ENCODE measurements around the gene ICAM3.
A peak's percentile ranks its signal among the peaks of the same experiment; 100 is the strongest.

Gene ICAM3

DNA sequence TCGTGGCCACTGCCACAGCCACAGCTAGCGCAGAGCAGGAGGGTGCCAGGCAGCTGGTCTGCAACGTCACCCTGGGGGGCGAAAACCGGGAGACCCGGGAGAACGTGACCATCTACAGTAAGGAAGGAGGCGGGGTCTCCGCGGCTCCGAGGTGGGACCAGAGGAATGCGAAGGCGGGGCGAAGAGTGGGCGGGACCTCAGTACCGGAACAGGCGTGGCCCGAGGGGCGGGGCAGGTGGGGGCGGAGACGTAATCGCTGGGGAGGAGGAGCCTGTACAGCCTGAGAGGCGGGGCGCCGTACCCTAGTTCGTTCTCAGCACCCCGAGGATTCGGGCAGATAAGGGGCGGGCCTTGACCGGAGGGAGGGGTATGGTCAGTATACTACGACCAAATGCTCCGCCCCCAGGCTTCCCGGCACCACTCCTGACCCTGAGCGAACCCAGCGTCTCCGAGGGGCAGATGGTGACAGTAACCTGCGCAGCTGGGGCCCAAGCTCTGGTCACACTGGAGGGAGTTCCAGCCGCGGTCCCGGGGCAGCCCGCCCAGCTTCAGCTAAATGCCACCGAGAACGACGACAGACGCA lies 47.1 kb downstream of the ICAM3 start:
- H3K4me3 ChIP-seq (ENCODE audit: low read depth, low read length): peak overlapping the region; percentile 60
- TF ChIP-seq, protein P1, sequence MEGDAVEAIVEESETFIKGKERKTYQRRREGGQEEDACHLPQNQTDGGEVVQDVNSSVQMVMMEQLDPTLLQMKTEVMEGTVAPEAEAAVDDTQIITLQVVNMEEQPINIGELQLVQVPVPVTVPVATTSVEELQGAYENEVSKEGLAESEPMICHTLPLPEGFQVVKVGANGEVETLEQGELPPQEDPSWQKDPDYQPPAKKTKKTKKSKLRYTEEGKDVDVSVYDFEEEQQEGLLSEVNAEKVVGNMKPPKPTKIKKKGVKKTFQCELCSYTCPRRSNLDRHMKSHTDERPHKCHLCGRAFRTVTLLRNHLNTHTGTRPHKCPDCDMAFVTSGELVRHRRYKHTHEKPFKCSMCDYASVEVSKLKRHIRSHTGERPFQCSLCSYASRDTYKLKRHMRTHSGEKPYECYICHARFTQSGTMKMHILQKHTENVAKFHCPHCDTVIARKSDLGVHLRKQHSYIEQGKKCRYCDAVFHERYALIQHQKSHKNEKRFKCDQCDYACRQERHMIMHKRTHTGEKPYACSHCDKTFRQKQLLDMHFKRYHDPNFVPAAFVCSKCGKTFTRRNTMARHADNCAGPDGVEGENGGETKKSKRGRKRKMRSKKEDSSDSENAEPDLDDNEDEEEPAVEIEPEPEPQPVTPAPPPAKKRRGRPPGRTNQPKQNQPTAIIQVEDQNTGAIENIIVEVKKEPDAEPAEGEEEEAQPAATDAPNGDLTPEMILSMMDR (conservative IDR thresholded peaks at IDR 0.05; ENCODE audit: low read depth, low read length): no peak

DNA sequence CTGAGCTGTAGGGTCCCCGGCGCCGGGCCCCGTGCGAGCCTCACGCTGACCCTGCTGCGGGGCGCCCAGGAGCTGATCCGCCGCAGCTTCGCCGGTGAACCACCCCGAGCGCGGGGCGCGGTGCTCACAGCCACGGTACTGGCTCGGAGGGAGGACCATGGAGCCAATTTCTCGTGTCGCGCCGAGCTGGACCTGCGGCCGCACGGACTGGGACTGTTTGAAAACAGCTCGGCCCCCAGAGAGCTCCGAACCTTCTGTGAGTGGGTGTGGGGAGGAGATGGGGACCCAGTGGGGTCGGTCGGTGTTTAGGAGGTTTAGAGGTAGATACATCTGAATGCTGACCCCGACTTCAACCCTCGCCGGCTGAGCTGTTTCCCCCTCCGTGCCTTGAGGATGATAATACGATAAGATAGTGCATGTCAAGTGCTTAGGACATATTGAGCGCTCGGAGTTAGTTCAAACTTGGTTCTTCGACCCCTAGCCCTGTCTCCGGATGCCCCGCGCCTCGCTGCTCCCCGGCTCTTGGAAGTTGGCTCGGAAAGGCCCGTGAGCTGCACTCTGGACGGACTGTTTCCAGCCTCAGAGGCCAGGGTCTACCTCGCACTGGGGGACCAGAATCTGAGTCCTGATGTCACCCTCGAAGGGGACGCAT lies 47.7 kb downstream of the ICAM3 start:
- peak overlapping the region; percentile 60 for H3K4me3 ChIP-seq (ENCODE audit: low read depth, low read length)
- TF ChIP-seq, protein P1 (conservative IDR thresholded peaks at IDR 0.05; ENCODE audit: low read depth, low read length): no peak
- no peak for DNase-seq (ENCODE audit: low read depth)

More for the DNA sequence above, 47.1 kb downstream of the ICAM3 start:
- DNase-seq (ENCODE audit: low read depth): peak; percentile 88

DNA sequence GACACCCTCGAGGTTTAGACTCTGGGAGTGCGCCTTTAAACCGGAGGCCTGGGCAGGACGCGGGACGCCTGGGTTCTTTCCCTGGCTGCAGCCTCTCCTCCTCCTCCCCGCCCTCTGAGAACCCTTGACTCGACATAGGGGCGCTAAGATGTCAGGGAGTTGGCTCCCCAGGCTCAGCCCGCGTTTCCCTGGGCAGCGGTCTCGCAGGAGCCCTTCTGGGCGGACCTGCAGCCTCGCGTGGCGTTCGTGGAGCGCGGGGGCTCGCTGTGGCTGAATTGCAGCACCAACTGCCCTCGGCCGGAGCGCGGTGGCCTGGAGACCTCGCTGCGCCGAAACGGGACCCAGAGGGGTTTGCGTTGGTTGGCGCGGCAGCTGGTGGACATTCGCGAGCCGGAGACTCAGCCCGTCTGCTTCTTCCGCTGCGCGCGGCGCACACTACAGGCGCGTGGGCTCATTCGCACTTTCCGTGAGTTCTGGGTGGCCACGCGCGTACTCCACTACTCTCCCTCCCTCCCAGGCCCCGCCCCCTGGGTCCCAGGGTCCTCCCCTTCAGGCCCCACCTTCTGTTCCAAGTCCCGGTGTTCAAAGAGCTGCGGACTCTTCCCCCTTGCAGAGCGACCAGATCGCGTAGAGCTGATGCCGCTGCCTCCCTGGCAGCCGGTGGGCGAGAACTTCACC lies 48.4 kb downstream of the ICAM3 start:
- TF ChIP-seq, protein P1 (conservative IDR thresholded peaks at IDR 0.05; ENCODE audit: low read depth, low read length): no peak
- H3K4me3 ChIP-seq (ENCODE audit: low read depth, low read length): peak overlapping the region; percentile 60
- peak; percentile 59 for DNase-seq (ENCODE audit: low read depth)

DNA sequence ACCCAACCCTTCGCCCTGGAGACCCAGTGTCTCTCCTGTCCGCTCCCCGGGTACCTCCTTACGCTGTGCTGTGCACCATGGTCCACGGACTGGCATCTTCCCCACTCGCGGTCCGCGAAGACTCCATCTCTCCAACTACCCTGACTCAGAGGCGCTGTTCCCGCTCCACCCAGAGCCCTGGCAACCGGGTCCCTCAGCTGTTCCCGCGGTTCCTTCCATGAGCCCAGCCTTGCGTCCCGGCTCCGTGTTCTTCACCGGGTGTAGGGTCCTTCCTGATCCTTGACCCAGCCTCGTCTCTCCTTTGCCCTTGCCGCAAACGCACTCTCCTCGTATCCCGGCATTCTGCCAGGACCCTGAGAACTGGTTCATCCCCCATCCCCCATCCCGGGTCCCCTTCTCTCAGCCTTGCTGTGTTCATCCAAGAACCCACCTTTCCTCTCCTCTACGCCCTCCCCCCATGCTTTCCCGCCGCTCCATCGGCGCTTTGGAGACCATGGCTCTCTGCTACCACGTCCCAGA lies 49.0 kb downstream of the ICAM3 start:
- TF ChIP-seq, protein P1 (conservative IDR thresholded peaks at IDR 0.05; ENCODE audit: low read depth, low read length): no peak
- peak overlapping the region; percentile 60 for H3K4me3 ChIP-seq (ENCODE audit: low read depth, low read length)
- DNase-seq (ENCODE audit: low read depth): no peak

DNA sequence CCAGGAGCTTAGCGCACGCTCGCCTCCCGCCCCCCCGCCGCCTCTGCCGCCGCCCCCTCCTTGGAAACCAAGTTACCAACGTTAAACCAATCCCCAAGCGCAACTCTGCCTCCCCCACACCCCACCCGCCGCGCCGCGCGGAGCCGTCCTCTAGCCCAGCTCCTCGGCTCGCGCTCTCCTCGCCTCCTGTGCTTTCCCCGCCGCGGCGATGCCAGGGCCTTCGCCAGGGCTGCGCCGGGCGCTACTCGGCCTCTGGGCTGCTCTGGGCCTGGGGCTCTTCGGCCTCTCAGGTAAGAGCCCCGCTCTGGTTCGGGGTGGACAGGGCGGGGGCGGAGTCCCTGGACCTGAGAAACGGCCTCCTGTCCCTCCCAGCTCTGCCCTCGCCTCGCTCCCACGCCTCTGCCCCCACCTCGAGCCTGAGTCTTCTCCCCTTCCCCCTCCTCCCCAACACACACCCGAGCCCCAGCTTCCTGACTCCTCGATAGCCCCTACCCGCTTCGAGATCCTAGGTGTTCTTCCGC lies 49.5 kb downstream of the ICAM3 start, which contains the start of gene ICAM5:
ICAM5 (plus strand) TSS at position 117 of the 521 bp plus-strand sequence; CDS start at position 209, 92 bp downstream.
- H3K4me3 ChIP-seq (ENCODE audit: low read depth, low read length): peak within 1 kb of the TSS; percentile 60
- DNase-seq (ENCODE audit: low read depth): peak; percentile 48
- TF ChIP-seq, protein P1 (conservative IDR thresholded peaks at IDR 0.05; ENCODE audit: low read depth, low read length): no peak

DNA sequence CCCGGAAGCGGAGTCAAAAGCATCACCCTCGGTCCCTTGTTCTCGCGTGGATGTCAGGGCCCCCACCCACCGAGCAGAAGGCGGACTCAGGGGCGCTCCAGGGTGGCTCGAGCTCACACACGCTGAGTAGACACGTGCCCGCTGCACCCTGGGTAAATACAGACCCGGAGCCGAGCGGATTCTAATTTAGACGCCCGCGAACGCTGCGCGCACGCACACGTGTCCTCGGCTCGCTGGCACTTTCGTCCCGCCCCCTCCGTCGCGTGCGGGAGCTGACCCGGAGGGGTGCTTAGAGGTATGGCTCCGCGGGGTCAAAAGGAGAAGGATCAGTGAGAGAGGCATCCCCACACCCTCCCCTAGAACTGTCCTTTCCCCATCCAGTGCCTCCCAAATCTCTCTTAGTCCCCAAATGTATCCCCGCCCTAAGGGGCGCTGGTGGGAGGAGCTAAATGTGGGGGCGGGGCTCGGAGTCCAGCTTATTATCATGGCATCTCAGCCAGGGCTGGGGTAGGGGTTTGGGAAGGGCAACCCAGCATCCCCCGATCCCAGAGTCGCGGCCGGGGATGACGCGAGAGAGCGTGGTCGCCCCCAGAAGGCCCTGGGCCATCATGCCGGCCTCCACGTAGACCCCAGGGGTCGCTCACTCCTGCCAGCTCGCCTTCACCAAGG lies 50.1 kb downstream of the ICAM3 start:
- peak; percentile 67 for DNase-seq (ENCODE audit: low read depth)
- TF ChIP-seq, protein P1 (conservative IDR thresholded peaks at IDR 0.05; ENCODE audit: low read depth, low read length): no peak

More for the DNA sequence above, 50.1 kb downstream of the ICAM3 start:
- H3K4me3 ChIP-seq (ENCODE audit: low read depth, low read length): peak overlapping the region; percentile 60

Measured in choroid plexus epithelial cell (primary cell).